NCI-H1694 treated with DMSO at 0.1 percent for 48 hours (cell line): Measurements from ENCODE around the gene AGAP2.
"Not testable (repeated sequence)": the region's sequence is repeated elsewhere in the genome, so short reads cannot be mapped to it uniquely, and the experiment has no call there.

Experiments
- DNase-seq: peaks from one replicate; lab custom pipeline; 2025; lab: John Stamatoyannopoulos, UW

Gene AGAP2

DNA sequence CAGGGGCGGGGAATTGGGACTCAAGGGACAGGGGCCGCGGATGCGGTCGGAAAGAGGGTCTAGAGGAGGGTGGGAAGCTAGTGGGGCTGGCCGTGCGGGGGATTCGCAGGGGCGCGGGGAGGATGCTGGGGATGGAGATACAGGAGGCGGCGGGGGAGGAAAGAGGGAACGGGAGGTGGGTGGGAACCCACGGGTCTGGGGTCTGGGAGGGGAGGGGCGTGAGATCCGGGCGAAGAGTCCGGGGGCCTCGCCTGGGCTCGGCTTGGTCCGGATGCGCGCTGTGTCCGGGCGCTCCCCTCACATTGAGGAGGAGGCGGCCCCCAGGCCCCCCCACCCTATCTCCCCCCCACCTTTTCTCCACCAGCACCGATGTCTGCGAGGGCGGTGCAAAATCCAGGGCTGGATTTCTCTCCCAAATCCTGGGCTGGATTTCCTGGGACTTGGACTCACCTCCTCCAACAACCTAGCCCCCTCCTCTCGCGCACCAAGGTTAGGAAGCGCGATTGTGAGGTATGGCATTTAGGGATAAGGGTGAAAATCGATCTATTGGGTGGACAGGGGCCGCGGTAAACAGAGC, at the start of gene AGAP2:
Gene AGAP2 (minus strand): TSS at position 82 of the 577 bp plus-strand sequence. CDS start 496 bp downstream, outside the sequence.
- peak; percentile 39 for DNase-seq

DNA sequence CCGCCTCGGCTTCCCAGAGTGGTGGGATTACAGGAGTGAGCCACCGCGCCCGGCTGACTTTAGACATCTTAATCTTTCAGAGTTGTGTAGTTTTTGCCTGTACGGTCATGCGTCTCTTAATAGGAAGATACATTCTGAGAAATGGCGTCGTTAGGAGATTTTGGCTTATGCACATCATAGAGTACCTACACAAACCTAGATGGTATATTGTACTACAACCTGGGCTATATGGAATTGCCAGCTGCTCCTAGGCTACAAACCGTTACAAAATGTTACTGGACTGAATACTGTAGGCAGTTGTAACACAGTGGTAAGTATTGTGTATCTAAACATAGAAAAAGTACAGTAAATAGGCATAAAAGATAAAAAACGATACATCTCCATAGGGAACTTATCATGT, 45.3 kb upstream of the AGAP2 start:
- DNase-seq = no peak

DNA sequence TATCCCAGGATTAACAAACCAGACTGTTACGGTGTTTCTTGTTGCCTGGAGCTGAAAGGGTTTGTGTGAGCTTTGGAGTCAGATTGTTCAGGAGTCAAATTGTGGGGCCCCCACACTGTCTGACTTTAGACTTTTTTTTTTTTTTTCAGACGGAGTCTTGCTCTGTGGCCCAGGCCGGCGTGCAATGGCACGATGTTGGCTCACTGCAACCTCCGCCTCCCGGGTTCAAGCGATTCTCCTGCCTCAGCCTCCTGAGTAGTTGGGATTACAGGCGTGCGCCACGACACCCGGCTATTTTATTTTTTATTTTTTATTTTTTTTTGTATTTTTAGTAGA, 44.9 kb upstream of the AGAP2 start:
- no peak for DNase-seq

- peak; percentile 75 for DNase-seq
These were observed 44.3 kb upstream of the AGAP2 start, which contains the start of gene TSFM for GRCh38 chr12:57782608-57783465. TSS of gene TSFM (plus strand) at chr12:57782787. CDS start at chr12:57782802, 15 bp downstream.

DNA sequence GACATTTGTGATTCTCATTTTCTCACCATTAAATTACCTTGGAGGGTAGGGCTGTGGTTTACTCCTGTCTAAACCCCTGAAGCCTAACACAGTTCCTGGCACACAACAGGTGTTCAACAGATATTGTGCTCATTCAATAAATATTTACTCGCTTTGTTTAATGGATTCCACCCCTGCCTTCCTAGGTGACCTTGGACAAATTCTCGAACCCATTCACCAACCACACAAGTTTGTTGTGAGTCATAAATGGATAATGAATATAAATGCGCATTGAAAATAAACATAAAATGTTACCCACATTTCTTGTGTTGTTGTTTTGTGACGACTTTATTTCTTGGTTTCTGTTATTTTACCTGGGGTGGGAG, 43.7 kb upstream of the AGAP2 start:
- DNase-seq = no peak

GRCh38 chr12:57781801-57782200, 43.3 kb upstream of the AGAP2 start:
- no peak for DNase-seq

DNA sequence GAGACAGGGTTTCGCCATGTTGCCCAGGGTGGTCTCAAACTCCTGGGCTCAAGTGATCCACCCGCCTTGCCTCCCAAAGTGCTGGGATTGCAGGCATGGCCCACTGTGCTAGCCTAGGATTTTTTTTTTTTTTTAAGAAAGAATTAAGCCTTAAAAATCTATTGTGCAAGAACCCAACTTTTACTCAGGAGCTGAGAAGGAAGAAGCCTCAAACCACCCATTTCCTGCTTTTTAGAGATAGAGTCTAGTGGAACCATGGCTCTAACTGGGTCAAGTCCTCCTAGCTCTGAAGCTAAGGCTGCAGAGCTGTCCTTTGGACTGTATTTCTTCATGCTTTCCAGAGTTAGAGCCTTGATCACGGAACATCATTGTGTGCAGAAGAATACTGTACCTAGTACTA, 42.7 kb upstream of the AGAP2 start:
- DNase-seq = no peak

DNA sequence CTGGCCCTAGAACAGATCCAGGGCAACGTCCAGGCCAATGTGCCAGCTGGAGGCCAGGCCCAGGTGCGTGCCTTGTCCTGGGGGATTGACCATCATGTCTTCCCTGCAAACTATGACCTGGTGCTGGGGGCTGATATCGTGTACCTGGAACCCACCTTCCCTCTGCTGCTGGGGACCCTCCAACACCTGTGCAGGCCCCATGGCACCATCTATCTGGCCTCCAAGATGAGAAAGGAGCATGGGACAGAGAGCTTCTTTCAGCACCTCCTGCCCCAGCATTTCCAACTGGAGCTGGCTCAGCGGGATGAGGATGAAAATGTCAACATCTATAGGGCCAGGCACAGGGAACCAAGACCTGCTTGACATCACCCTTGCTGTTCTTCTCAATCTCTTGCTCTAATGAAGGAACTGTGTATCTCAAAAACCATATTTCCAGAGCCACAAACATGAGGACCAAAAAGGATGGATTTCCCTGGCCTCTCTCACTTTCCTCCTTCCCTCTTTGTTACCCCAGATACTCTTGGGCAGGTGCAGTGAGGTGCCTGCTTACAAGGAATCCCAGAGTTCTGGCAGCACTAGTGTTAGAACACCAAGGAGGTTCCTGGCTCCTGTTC, 41.8 kb upstream of the AGAP2 start:
- no peak for DNase-seq

GRCh38 chr12:57779736-57780135, 41.2 kb upstream of the AGAP2 start:
- no peak for DNase-seq

DNA sequence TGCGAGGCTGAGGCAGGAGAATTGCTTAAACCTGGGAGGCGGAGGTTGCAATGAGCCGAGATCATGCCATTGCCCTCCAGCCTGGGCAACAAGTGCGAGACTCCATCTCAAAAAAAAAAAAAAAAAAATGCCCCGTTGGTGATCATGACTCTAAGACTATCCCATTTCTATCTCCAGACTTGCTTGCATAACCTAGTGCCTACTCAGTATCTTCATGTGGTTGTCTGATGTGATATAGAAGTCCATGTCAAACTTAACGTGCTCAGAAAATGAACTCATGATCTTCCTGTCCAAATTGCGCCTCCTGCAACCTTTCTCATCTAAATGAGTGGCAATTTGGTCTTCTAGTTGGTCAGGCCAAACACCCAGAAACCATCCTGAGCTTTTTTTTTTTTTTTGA, 39.4 kb upstream of the AGAP2 start:
- no peak for DNase-seq

- DNase-seq = no peak
These were observed 38.8 kb upstream of the AGAP2 start for GRCh38 chr12:57777367-57777766.

DNA sequence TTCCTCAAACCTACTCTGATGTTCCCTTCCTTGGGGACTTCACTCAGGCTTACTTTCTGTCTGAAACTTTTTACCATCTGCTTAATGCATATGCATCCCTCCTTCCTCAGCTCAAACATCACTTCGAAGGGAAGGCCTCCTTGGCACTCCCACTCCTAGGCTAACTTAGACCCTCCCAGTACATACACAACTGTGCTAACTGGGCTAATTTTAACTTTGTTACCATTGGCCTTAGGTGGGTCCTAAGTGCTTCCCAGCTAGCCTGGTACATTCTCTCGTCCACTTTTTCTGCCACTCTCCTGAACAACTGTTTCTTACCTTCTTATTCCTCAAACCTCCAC, 37.7 kb upstream of the AGAP2 start:
- DNase-seq = no peak

DNA sequence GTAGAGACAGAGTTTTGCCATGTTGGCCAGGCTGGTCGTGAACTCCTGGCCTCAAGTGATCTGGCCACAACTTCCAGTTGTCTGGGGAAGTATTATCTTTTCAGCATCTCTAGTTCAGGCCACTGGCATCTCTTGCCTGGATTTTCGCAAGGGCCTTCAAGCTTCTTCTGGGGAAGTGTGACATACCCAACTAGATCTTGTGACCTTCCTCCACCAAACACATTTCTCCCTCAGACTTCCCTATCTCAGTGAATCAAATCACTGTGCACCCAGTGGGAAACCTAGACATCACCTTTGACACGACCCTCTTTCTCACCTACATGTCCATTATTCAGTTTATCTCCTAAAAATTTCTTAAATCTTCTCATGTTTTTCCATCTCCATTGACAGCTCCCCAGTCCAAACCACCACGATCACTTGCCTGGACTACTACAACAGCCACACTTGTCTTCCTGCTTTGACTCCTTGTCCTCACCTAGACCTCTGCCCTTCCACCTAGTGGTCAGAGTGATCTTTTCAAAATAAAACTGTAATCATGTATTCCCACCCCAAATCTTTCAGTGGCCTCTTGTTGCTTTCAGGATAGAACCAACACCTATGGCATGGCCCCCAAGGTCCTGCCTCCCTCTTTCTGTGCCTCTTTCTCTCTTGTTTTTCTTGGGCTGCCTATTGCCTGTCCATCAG, 37.2 kb upstream of the AGAP2 start:
- no peak for DNase-seq

DNA sequence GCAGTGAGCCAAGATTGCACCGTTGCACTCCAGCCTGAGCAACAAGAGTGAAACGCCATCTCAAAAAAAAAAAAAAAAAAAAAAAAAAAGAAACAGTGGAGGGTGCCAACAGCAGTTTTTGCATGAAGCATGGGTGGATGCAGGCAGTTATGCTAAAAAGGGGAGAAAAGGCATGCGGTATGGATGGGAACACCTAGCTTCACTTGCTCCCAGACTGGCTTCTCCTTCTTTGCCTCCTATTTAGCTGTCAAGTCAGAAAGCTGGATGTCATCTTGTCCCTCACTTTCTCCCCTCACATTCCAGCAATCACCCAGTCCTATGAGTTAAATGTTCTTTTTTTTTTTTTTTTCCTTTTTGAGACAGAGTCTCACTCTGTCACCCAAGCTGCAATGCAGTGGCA, 36.5 kb upstream of the AGAP2 start:
- DNase-seq = no peak

DNA sequence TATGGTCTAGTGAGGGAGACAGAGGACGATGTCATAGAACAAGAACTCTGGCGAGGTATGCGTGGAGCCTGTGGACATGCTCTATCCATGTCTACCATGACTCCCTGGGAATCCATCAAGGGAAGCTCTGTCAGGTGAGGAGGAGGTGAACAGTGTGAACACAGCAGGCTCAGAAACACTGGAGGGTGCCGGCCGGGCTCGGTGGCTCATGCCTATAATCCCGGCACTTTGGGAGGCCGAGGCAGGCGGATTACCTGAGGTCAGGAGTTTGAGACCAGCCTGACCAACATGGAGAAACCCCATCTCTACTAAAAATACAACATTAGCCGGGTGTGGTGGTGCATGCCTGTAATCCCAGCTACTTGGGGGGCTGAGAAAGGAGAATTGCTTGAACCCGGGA, 36.1 kb upstream of the AGAP2 start:
- not testable (repeated sequence) for DNase-seq

DNA sequence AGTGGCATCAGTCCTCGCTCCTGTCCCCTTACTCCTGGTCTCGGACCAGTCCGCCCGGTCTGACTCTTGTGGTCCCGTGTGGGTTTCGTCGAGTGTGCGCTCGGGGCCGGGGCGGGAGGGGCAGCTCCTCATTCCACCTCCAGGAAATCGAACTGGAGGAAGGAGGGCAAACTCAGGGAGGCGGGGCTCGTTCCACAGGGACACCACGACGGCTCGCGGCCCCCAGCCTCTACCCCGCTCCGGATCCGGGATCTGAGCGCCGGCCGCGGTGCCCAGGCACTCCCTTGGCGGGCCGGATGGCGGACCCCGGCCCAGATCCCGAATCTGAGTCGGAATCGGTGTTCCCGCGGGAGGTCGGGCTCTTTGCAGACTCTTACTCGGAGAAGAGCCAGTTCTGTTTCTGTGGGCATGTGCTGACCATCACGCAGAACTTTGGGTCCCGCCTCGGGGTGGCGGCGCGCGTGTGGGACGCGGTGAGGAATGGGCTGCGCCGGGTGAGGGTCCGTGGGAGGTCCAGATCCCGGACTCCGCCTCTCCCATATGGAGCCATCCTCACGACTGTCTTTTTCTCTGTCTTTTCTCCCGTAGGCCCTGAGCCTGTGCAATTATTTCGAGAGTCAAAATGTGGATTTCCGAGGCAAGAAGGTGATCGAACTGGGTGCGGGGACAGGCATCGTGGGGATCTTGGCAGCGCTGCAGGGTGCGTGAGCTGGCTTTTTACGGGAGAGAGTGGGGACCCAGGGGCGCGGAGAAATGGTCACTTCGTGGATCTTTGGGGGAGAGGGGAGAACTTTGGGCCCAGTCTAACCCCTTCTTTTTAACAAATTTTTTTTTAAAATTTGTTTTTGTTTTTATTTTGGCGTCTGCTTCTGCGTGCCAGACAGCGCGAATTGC, 34.1 kb upstream of the AGAP2 start, which contains the start of gene EEF1AKMT3:
Gene EEF1AKMT3 (plus strand): TSS at position 186 of the 894 bp plus-strand sequence. CDS start 111 bp downstream, at position 297.
- DNase-seq = peak; percentile 42

DNA sequence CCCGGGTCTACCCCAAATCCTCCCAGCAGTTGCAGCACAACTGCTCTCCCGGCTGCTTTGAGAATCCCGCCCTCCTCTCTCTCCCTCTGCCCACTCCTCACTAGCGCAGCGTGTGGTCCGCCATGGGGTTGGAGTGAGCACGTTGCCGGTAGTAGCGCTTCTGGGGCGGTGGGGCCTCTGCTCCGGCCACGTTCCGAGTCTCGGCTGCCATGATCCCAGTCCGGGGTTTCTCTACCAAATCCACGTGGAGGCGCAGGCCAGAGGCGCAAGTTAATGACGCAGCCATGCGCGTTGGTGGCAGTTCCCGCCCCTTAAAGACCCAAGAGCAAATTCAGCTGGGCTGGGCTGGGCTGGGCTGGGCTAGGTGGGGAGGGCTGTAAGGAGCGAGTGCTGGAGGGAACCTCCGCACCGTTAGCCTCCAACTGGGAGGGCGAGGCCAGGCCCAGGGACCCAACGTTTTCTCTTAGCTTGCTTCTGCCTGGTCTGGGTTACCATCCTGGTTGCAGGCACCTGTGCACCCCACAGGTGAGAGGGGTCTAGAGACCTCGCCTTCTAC, 33.4 kb upstream of the AGAP2 start, which contains the start of gene METTL1:
Gene METTL1 (minus strand): TSS at position 233 of the 556 bp plus-strand sequence. CDS start 22 bp downstream, at position 211.
- DNase-seq = peak; percentile 90

- peak; percentile 79 for DNase-seq
These were observed 32.8 kb upstream of the AGAP2 start for GRCh38 chr12:57771236-57771872.

DNA sequence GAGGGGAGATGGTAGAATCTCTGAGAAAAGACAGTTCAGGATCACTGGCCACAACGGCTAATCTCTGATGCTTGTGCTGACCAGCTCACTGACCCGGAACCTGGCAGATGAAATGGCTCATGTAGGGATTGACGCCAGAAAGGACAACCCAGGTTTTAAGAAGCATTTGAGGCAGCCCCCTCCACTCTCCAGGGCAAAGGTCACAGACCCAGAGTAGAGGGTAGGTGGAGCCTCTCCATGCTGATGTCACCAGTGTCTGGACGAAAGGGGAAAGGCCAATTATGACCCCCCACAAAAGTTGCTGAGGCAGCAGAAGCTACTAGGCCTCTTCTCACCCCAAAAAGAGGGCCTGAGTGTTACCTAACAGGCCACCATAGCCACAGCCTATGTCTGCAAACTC, 32.2 kb upstream of the AGAP2 start:
- DNase-seq = no peak

- no peak for DNase-seq
These were observed 31.1 kb upstream of the AGAP2 start for GRCh38 chr12:57769594-57769993.

GRCh38 chr12:57767876-57768275, 29.3 kb upstream of the AGAP2 start:
- no peak for DNase-seq
